ENCODE data around the gene ERC1. TPM values are rescaled to one million over a fixed set of nuclear protein-coding genes. Genes with fewer than 3 reads are reported as not detected.

ERC1 gene
- total and polyA plus RNA-seq, 12 donors, result 6.5 to 67.5 (median 47.5) TPM

- DNase-seq (no peak), ATAC-seq (peak in 2 of 8 donors; percentile 55 to 61)
- no peak overlapping the region for H3K4me3 ChIP-seq
- peaks cover 0 to 51% (median 38%) of the 10 kb centered on the region in 11 donors for H3K9me3 ChIP-seq
- TF ChIP-seq CTCF (IDR thresholded peaks at IDR 0.05), result no peak
- no peaks in the 10 kb centered on the region for H3K27me3 ChIP-seq
- H3K27ac ChIP-seq, result no peak overlapping the region
- H3K36me3 ChIP-seq, result peaks cover 0 to 20% (median 0%) of the 10 kb centered on the region in 9 donors
- peaks cover 0 to 12% (median 8%) of the 10 kb centered on the region in 9 donors for H3K4me1 ChIP-seq
- intact Hi-C loops (cut with DNase I), result loop anchor here in 1 of 10 donors (10.0 kb wide), 1 partner anchor 64 kb away; the partner anchor contains the start of gene ERC1
Observed at GRCh38 chr12:1059162-1059561, 68.1 kb downstream of the ERC1 start.

GRCh38 chr12:1063852-1064251 is 72.8 kb downstream of the ERC1 start:
- no peak for ATAC-seq
- intact Hi-C loops (cut with DNase I), result loop anchor here in 1 of 10 donors (10.0 kb wide), 1 partner anchor 59 kb away; no protein-coding TSS in a partner anchor
- Histone ChIP-seq H3K4me3 (no peak overlapping the region), H3K27ac (no peak overlapping the region), H3K27me3 (no peaks in the 10 kb centered on the region), H3K36me3 (peaks cover 0 to 16% (median 0%) of the 10 kb centered on the region in 9 donors), H3K9me3 (peaks cover 0 to 51% (median 35%) of the 10 kb centered on the region in 11 donors), H3K4me1 (no peaks in the 10 kb centered on the region)
- TF ChIP-seq CTCF (IDR thresholded peaks at IDR 0.05), result no peak
- WGBS, 2 donors, result 98 to 100% methylated on average over 1 of the region's 1 CpG
- no peak for DNase-seq

GRCh38 chr12:1064317-1064716 is 73.3 kb downstream of the ERC1 start:
- TF ChIP-seq CTCF (IDR thresholded peaks at IDR 0.05), result no peak
- H3K4me1 ChIP-seq, result peaks cover 0 to 4% (median 0%) of the 10 kb centered on the region in 9 donors
- ATAC-seq (no peak), DNase-seq (no peak)
- H3K36me3 ChIP-seq, result peaks cover 0 to 16% (median 0%) of the 10 kb centered on the region in 9 donors
- 94 to 99% methylated on average over 2 of the region's 2 CpGs for WGBS, 2 donors
- peaks cover 0 to 46% (median 30%) of the 10 kb centered on the region in 11 donors for H3K9me3 ChIP-seq
- intact Hi-C loops (cut with DNase I), result loop anchor here in 1 of 10 donors (10.0 kb wide), 1 partner anchor 60 kb away; no protein-coding TSS in a partner anchor
- H3K27me3 ChIP-seq, result no peaks in the 10 kb centered on the region
- H3K4me3 ChIP-seq, result no peak overlapping the region
- no peak overlapping the region for H3K27ac ChIP-seq

- Histone ChIP-seq H3K36me3 (peaks cover 0 to 16% (median 0%) of the 10 kb centered on the region in 9 donors), H3K27me3 (no peaks in the 10 kb centered on the region), H3K4me3 (no peak overlapping the region), H3K9me3 (peaks cover 0 to 40% (median 24%) of the 10 kb centered on the region in 11 donors), H3K4me1 (peaks cover 0 to 17% (median 0%) of the 10 kb centered on the region in 9 donors), H3K27ac (no peak overlapping the region)
- DNase-seq (no peak), ATAC-seq (no peak)
- intact Hi-C loops (cut with DNase I), result loop anchor here in 1 of 10 donors (10.0 kb wide), 1 partner anchor 61 kb away; no protein-coding TSS in a partner anchor
- no peak for TF ChIP-seq CTCF (IDR thresholded peaks at IDR 0.05)
- WGBS, 2 donors, result 98 to 99% methylated on average over 3 of the region's 3 CpGs
Observed at GRCh38 chr12:1065629-1066028, 74.6 kb downstream of the ERC1 start.

All from heart right ventricle (tissue), 16 donors.